Stomach smooth muscle (tissue), 2 donors: ENCODE measurements around the gene PROP1.
"Not testable (repeated sequence)": the region's sequence is repeated elsewhere in the genome, so short reads cannot be mapped to it uniquely, and the experiment has no call there.

ENCODE experiments used
- H3K27ac ChIP-seq: one replicate; pipeline ENCODE4 v1.7.0; 2013; ENCODE audit warnings: mild to moderate bottlenecking, low read length, inconsistent platforms
- H3K27me3 ChIP-seq, 2 donors: one replicate each; pipeline ENCODE4 v1.7.0; 2013; ENCODE audit warnings: low read length in 2 of 2; ENCODE audit not compliant: insufficient read depth in 2 of 2, control insufficient read depth in 1 of 2
- H3K36me3 ChIP-seq, 2 donors: one replicate each; pipeline ENCODE4 v1.7.0; 2013; ENCODE audit warnings: low read length in 2 of 2; ENCODE audit not compliant: control insufficient read depth in 2 of 2, insufficient read depth in 2 of 2
- H3K4me1 ChIP-seq: one replicate; pipeline ENCODE4 v1.7.0; 2013; ENCODE audit warnings: low read length; ENCODE audit not compliant: control insufficient read depth, insufficient read depth
- H3K4me3 ChIP-seq, 2 donors: one replicate each; pipeline ENCODE4 v1.7.0; 2013; ENCODE audit warnings: low read length in 2 of 2
- H3K9ac ChIP-seq, 2 donors: one replicate each; pipeline ENCODE4 v1.7.0; 2013; ENCODE audit warnings: low read length in 2 of 2, mild to moderate bottlenecking in 1 of 2
- H3K9me3 ChIP-seq, 2 donors: one replicate each; pipeline ENCODE4 v1.7.0; 2013; ENCODE audit warnings: low read length in 2 of 2; ENCODE audit not compliant: control insufficient read depth in 2 of 2
- donor health status: healthy.
- donor health status: Pancreatic carcinoma.

PROP1 gene

GRCh38 chr5:177981296-177982071, 14.6 kb downstream of the PROP1 start:
- no peak overlapping the region for H3K4me3 ChIP-seq
- no peaks in the 10 kb centered on the region for H3K36me3 ChIP-seq
- no peak overlapping the region for H3K27ac ChIP-seq
- peaks cover 38 to 45% of the 10 kb centered on the region in 2 donors for H3K27me3 ChIP-seq
- no peaks in the 10 kb centered on the region for H3K4me1 ChIP-seq
- no peak overlapping the region for H3K9ac ChIP-seq
- H3K9me3 ChIP-seq, result no peaks in the 10 kb centered on the region

- no peaks in the 10 kb centered on the region for H3K36me3 ChIP-seq
- no peaks in the 10 kb centered on the region for H3K4me1 ChIP-seq
- no peak overlapping the region for H3K4me3 ChIP-seq
- H3K27me3 ChIP-seq, result peaks cover 34 to 39% of the 10 kb centered on the region in 2 donors
- H3K9me3 ChIP-seq, result no peaks in the 10 kb centered on the region
- H3K9ac ChIP-seq, result no peak overlapping the region
- H3K27ac ChIP-seq, result no peak overlapping the region
Measured at GRCh38 chr5:177980743-177981151, 15.3 kb downstream of the PROP1 start.

- not testable (repeated sequence) for H3K36me3 ChIP-seq, H3K9ac ChIP-seq, H3K9me3 ChIP-seq, H3K4me1 ChIP-seq, H3K27ac ChIP-seq, H3K4me3 ChIP-seq
- H3K27me3 ChIP-seq, result peaks cover 17% of the 10 kb centered on the region in 2 donors
Measured at GRCh38 chr5:177977600-177977999, 18.4 kb downstream of the PROP1 start.

GRCh38 chr5:177973066-177973635, 22.9 kb downstream of the PROP1 start:
- no peaks in the 10 kb centered on the region for H3K4me1 ChIP-seq
- H3K9me3 ChIP-seq, result no peaks in the 10 kb centered on the region
- H3K27me3 ChIP-seq, result peaks cover 0 to 4% of the 10 kb centered on the region in 2 donors
- H3K27ac ChIP-seq, result no peak overlapping the region
- H3K4me3 ChIP-seq, result no peak overlapping the region
- H3K36me3 ChIP-seq, result no peaks in the 10 kb centered on the region
- H3K9ac ChIP-seq, result no peak overlapping the region

- Histone ChIP-seq H3K27me3 (peaks cover 0 to 4% of the 10 kb centered on the region in 2 donors), H3K4me1 (no peaks in the 10 kb centered on the region), H3K4me3 (no peak overlapping the region), H3K36me3 (no peaks in the 10 kb centered on the region), H3K27ac (no peak overlapping the region), H3K9me3 (no peaks in the 10 kb centered on the region), H3K9ac (no peak overlapping the region)
Measured at GRCh38 chr5:177972613-177973012, 23.4 kb downstream of the PROP1 start.

GRCh38 chr5:177972014-177972413, 24.0 kb downstream of the PROP1 start:
- H3K4me1 ChIP-seq, H3K9me3 ChIP-seq, H3K9ac ChIP-seq, H3K36me3 ChIP-seq, H3K4me3 ChIP-seq, H3K27ac ChIP-seq, H3K27me3 ChIP-seq: not testable (repeated sequence)

- Histone ChIP-seq H3K4me1 (no peaks in the 10 kb centered on the region), H3K9ac (no peak overlapping the region), H3K9me3 (no peaks in the 10 kb centered on the region), H3K27me3 (peaks cover 0 to 4% of the 10 kb centered on the region in 2 donors), H3K27ac (no peak overlapping the region), H3K36me3 (no peaks in the 10 kb centered on the region), H3K4me3 (no peak overlapping the region)
Measured at GRCh38 chr5:177968661-177969211, 27.3 kb downstream of the PROP1 start.

- no peak overlapping the region for H3K27ac ChIP-seq
- no peak overlapping the region for H3K9ac ChIP-seq
- H3K4me1 ChIP-seq, result no peaks in the 10 kb centered on the region
- H3K36me3 ChIP-seq, result no peaks in the 10 kb centered on the region
- no peaks in the 10 kb centered on the region for H3K9me3 ChIP-seq
- no peak overlapping the region for H3K4me3 ChIP-seq
- peaks cover 0 to 4% of the 10 kb centered on the region in 2 donors for H3K27me3 ChIP-seq
Measured at GRCh38 chr5:177967221-177967887, 28.7 kb downstream of the PROP1 start.

GRCh38 chr5:177966839-177967166, 29.2 kb downstream of the PROP1 start:
- no peak overlapping the region for H3K4me3 ChIP-seq
- H3K9me3 ChIP-seq, result no peaks in the 10 kb centered on the region
- no peaks in the 10 kb centered on the region for H3K36me3 ChIP-seq
- no peak overlapping the region for H3K27ac ChIP-seq
- H3K9ac ChIP-seq, result no peak overlapping the region
- H3K4me1 ChIP-seq, result no peaks in the 10 kb centered on the region
- H3K27me3 ChIP-seq, result peaks cover 0 to 4% of the 10 kb centered on the region in 2 donors

- no peak overlapping the region for H3K9ac ChIP-seq
- no peaks in the 10 kb centered on the region for H3K4me1 ChIP-seq
- H3K27ac ChIP-seq, result no peak overlapping the region
- no peak overlapping the region for H3K4me3 ChIP-seq
- no peaks in the 10 kb centered on the region for H3K36me3 ChIP-seq
- H3K9me3 ChIP-seq, result no peaks in the 10 kb centered on the region
- peaks cover 0 to 4% of the 10 kb centered on the region in 2 donors for H3K27me3 ChIP-seq
Measured at GRCh38 chr5:177966009-177966838, 29.8 kb downstream of the PROP1 start.
